GM12878 (cell line): ENCODE data around the gene MTMR3. TPM values are rescaled to one million over a fixed set of nuclear protein-coding genes. Genes with fewer than 3 reads are reported as not detected.

Experiments used
- ATAC-seq: fragments of 200-7000 bp; cut with Tn5 transposase; 3 replicates; pipeline ENCODE4 v1.9.1; 2020; ENCODE audit warnings: mild to moderate bottlenecking, moderate library complexity
- BruUV-seq: library from RNA; stranded (reverse); fragments of 400-500 nt; replicated peaks from 2 replicates; lab custom pipeline; 2021; lab: Mats Ljungman, UMichigan
- CTCF ChIA-PET: fragments of 300-600 bp; sonication (Branson Sonifier 250); formaldehyde crosslinking; extraction: SDS; loops from one replicate; lab custom pipeline; 2021; ENCODE audit warnings: inconsistent platforms; lab: Yijun Ruan, JAX
- POLR2A ChIA-PET: fragments of 350-600 bp; formaldehyde crosslinking; extraction: SDS; loops from one replicate; lab custom pipeline; 2021; ENCODE audit warnings: inconsistent platforms; lab: Charles Lee
- RAD21 ChIA-PET: fragments of 300-600 bp; sonication (Branson Sonifier 250); formaldehyde crosslinking; loops from one replicate; lab custom pipeline; 2023; ENCODE audit warnings: antibody characterized with exemption; ENCODE audit not compliant: unreplicated experiment; lab: Charles Lee
- SMC1A ChIA-PET: fragments of 300-600 bp; sonication (Branson Sonifier 250); formaldehyde crosslinking; loops from one replicate; lab custom pipeline; 2023; ENCODE audit not compliant: unreplicated experiment, uncharacterized antibody; lab: Charles Lee
- DNase-seq: peaks from one replicate; pipeline ENCODE4 v3.0.0-alpha.2; 2011; ENCODE audit warnings: low read depth, low spot score
- FAIRE-seq: peaks from 3 replicates; lab custom pipeline; 2011; peaks lifted over from hg19 to GRCh38; lab: Jason Lieb, UNC
- H2AFZ ChIP-seq: 2 replicates; pipeline ENCODE4 v1.6.0; 2011; ENCODE audit warnings: low read depth, low read length, control low read depth; ENCODE audit not compliant: control insufficient read depth
- H3K27ac ChIP-seq: 2 replicates; pipeline ENCODE4 v1.5.1; 2011; ENCODE audit warnings: control low read depth; ENCODE audit not compliant: control insufficient read depth, insufficient read depth
- H3K27me3 ChIP-seq, 2 experiments: replicated peaks in 1 of 2; 2 replicates each; pipeline versions ENCODE4 v1.6.0 to v1.6.1; 2011; ENCODE audit warnings: low read length in 1 of 2; ENCODE audit not compliant: control insufficient read depth in 2 of 2, insufficient read depth in 2 of 2
- H3K36me3 ChIP-seq, 2 experiments: 2 replicates each; pipeline ENCODE4 v1.5.1; 2011; ENCODE audit warnings: low read length in 1 of 2; ENCODE audit not compliant: control insufficient read depth in 2 of 2, insufficient read depth in 2 of 2
- H3K4me1 ChIP-seq: 2 replicates; pipeline ENCODE4 v1.6.1; 2011; ENCODE audit warnings: mild to moderate bottlenecking, low read length, moderate library complexity, mixed read lengths; ENCODE audit not compliant: control insufficient read depth, insufficient read depth
- H3K4me2 ChIP-seq: 2 replicates; pipeline ENCODE4 v1.6.0; 2011; ENCODE audit warnings: control low read depth; ENCODE audit not compliant: control insufficient read depth, insufficient read depth
- H3K4me3 ChIP-seq: fragments of 200-600 bp; sonication (generic); 2 replicates; pipeline ENCODE4 v1.5.1; 2016
- H3K79me2 ChIP-seq: 2 replicates; pipeline ENCODE4 v1.6.0; 2011; ENCODE audit warnings: low read length; ENCODE audit not compliant: control insufficient read depth, insufficient read depth
- H3K9ac ChIP-seq: 2 replicates; pipeline ENCODE4 v1.8.0; 2011; ENCODE audit warnings: low read length, control low read depth, mixed read lengths; ENCODE audit not compliant: control insufficient read depth, insufficient read depth
- H3K9me3 ChIP-seq: replicated peaks from 3 replicates; pipeline ENCODE4 v1.5.1; 2011; ENCODE audit warnings: mild to moderate bottlenecking, low read length; ENCODE audit not compliant: control insufficient read depth, insufficient read depth
- H4K20me1 ChIP-seq: 2 replicates; pipeline ENCODE4 v1.6.0; 2011; ENCODE audit not compliant: control insufficient read depth, insufficient read depth
- BCLAF1 ChIP-seq: fragments of 450-650 bp; IDR thresholded peaks from 2 replicates; pipeline ENCODE4 v1.6.1; 2017; ENCODE audit warnings: antibody characterized with exemption, mild to moderate bottlenecking, moderate library complexity
- CREB1 ChIP-seq: IDR thresholded peaks from 2 replicates; pipeline ENCODE4 v1.6.1; 2012; ENCODE audit warnings: low read depth, mild to moderate bottlenecking, inconsistent platforms
- DPF2 ChIP-seq: fragments of 450-650 bp; IDR thresholded peaks from 2 replicates; pipeline ENCODE4 v1.6.1; 2017; ENCODE audit warnings: mild to moderate bottlenecking
- FOXM1 ChIP-seq: IDR thresholded peaks from 2 replicates; pipeline ENCODE4 v1.6.1; 2012; ENCODE audit warnings: low read depth, mild to moderate bottlenecking, inconsistent platforms, low read length, moderate library complexity
- KLF5 ChIP-seq: fragments of 450-650 bp; IDR thresholded peaks from 2 replicates; pipeline ENCODE4 v1.6.1; 2014; ENCODE audit warnings: mild to moderate bottlenecking; ENCODE audit not compliant: partially characterized antibody
- MAX ChIP-seq: IDR thresholded peaks from 2 replicates; pipeline ENCODE4 v1.6.1; 2012; ENCODE audit warnings: low read depth, low read length, improper control_type of control experiment
- PAX8 ChIP-seq: fragments of 450-650 bp; IDR thresholded peaks from 2 replicates; pipeline ENCODE4 v1.6.1; 2017; ENCODE audit warnings: mild to moderate bottlenecking, moderate library complexity
- POLR2A ChIP-seq: IDR thresholded peaks from 2 replicates; pipeline ENCODE4 v1.6.1; 2011; ENCODE audit warnings: low read depth, mild to moderate bottlenecking, low read length
- POU2F2 ChIP-seq: IDR thresholded peaks from 3 replicates; pipeline ENCODE4 v1.6.1; 2011; ENCODE audit warnings: low read depth, mild to moderate bottlenecking, low read length, borderline replicate concordance
- TAF1 ChIP-seq: IDR thresholded peaks from 2 replicates; pipeline ENCODE4 v1.6.1; 2011; ENCODE audit warnings: mild to moderate bottlenecking, low read depth, low read length, borderline replicate concordance
- whole genome bisulfite sequencing: methylation state at CpG from one replicate; pipeline ENCODE4 v1.1.6; 2016; ENCODE audit warnings: low lambda C conversion rate; ENCODE audit not compliant: insufficient replicate concordance, insufficient coverage; ENCODE audit errors: missing lambda C conversion rate; 5-methylcytosine and 5-hydroxymethylcytosine counted together
- in situ Hi-C: fragments of 300-500 bp; cut with MboI; formaldehyde crosslinking; loops from 9 replicates; pipeline ENCODE4 v1.14.3; 2018; ENCODE audit warnings: mixed read lengths
- intact Hi-C: fragments of 100-400 bp; cut with micrococcal nuclease; formaldehyde crosslinking; loops from one replicate; pipeline ENCODE4 v1.14.2; 2022; ENCODE audit not compliant: unreplicated experiment
- polyA plus RNA-seq, 11 experiments: library from polyadenylated mRNA; depleted of rRNA in 4 of 11; unstranded in 6 of 11; stranded (reverse) in 5 of 11; fragments of >200 nt; fragmentation: Nextera tagmentation in 4 of 11; fragmentation: Illumina TruSeq in 1 of 11; extraction: Ambion mirVana in 4 of 11; extraction: Trizol in 1 of 11; gene quantifications; 1 replicate in 1 of 11; 2 replicates in 10 of 11; pipeline versions ENCODE4 v1.2.1 to v1.2.3, GENCODE V29; 2011 to 2016; ENCODE audit warnings: inconsistent platforms in 2 of 11, missing spikeins in 2 of 11, low read depth in 1 of 11
- total RNA-seq, 4 experiments: library from RNA; depleted of rRNA in 3 of 4; stranded (reverse); fragments of >200 nt in 3 of 4; fragmentation: Illumina TruSeq in 1 of 4; extraction: Trizol in 1 of 4; gene quantifications; 2 replicates each; pipeline versions ENCODE4 v1.2.1 to v1.2.3, GENCODE V29; 2013 to 2021
- TF ChIP-seq, protein P1 (sequence below): IDR thresholded peaks from 2 replicates; pipeline ENCODE4 v1.6.1; 2011; ENCODE audit warnings: low read depth, low read length, improper control_type of control experiment, borderline replicate concordance

Gene MTMR3
- total and polyA plus RNA-seq, 10 of the 15 experiments (the other 5 are each of a cell fraction or from before 2014, with no cell fraction given) = 1.4 to 23.7 (median 10.6) TPM

GRCh38 chr22:30001459-30001858 lies 118.5 kb downstream of the MTMR3 start:
- H3K4me1 ChIP-seq = no peaks in the 10 kb centered on the region
- peaks cover 0 to 5% of the 10 kb centered on the region in 2 experiments; a peak in 1 of 4 replicates for H3K36me3 ChIP-seq
- ChIA-PET POLR2A (no interaction called here), SMC1A (interaction anchor here (0.7 to 1.2 kb wide), 3 partner anchors 151 to 363 kb away, joined by 3 read pairs; no protein-coding TSS in a partner anchor), CTCF (interaction anchor here (0.8 to 6.5 kb wide), 6 partner anchors 11 to 375 kb away, joined by 3 to 41 read pairs (median 3); no protein-coding TSS in a partner anchor), RAD21 (no interaction called here)
- in situ Hi-C loops = loop anchor here (5.0 kb wide), 1 partner anchor 364 kb away; no protein-coding TSS in a partner anchor
- H3K27ac ChIP-seq = no peak overlapping the region
- no peaks in the 10 kb centered on the region for H4K20me1 ChIP-seq
- BruUV-seq = no TSS peak
- 87% methylated on average over 3 of the region's 3 CpGs for WGBS
- intact Hi-C loops = no loop called here
- H3K79me2 ChIP-seq = no peaks in the 10 kb centered on the region
- H3K4me2 ChIP-seq = no peak overlapping the region
- H3K9me3 ChIP-seq = no peaks in the 10 kb centered on the region
- H3K27me3 ChIP-seq = no peaks in the 10 kb centered on the region
- DNase-seq (no peak), ATAC-seq (no peak), FAIRE-seq (no peak)
- no peak overlapping the region for H2AFZ ChIP-seq
- H3K9ac ChIP-seq = no peak overlapping the region
- no peak for TF ChIP-seq KLF5
- TF ChIP-seq CREB1 = no peak
- TF ChIP-seq FOXM1 = no peak
- TF ChIP-seq BCLAF1 = no peak
- no peak for TF ChIP-seq DPF2
- no peak for TF ChIP-seq MAX
- TF ChIP-seq PAX8 = no peak
- TF ChIP-seq TAF1 = no peak
- TF ChIP-seq POLR2A = no peak
- TF ChIP-seq, protein P1, sequence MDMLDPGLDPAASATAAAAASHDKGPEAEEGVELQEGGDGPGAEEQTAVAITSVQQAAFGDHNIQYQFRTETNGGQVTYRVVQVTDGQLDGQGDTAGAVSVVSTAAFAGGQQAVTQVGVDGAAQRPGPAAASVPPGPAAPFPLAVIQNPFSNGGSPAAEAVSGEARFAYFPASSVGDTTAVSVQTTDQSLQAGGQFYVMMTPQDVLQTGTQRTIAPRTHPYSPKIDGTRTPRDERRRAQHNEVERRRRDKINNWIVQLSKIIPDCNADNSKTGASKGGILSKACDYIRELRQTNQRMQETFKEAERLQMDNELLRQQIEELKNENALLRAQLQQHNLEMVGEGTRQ = no peak
- TF ChIP-seq POU2F2 = no peak
- no peak overlapping the region for H3K4me3 ChIP-seq
